ENCODE results near the gene ACER1.

The ACER1 gene

DNA sequence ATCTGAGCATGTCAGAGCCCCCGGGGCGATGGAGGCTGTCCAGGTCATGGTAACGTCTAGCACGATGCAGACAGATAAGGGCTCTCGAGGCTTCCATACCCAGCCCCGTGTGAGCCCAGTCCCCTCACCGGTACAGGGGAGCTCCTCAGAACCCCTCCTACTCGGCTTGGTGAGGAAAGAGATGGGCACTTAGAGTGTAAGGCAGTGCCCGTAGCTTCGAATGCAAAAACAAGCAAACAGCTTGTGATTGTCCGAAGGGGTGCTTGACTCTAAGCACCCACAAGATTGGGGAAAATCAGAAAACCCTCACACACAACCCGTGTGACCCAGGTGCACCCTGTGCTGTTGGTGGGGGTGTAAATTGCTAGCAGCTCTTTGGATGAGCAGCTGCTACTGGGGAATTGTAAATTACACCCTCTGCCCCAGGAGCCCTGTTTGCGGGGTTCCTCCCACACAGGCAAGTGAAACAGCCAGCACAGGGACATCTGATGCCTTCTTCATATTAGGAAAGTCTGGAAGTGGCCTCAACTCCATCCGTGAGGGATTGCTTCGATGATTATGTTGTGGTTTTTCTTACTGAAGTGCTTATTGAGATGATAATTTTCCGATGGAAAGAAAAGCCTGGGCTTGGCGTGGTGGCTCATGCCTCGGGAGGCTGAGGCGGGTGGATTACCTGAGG lies 43.2 kb upstream of the ACER1 start:
- H3K4me3 ChIP-seq (ENCODE audit: low read depth, low read length) = no peak overlapping the region
- H3K27ac ChIP-seq (ENCODE audit: extremely low read depth, low read depth, low read length) = no peak overlapping the region
- H3K36me3 ChIP-seq (ENCODE audit: control insufficient read depth in 2 of 2, insufficient read depth in 1 of 2, low read length in 2 of 2) = peaks cover 12 to 31% of the 10 kb centered on the region in 2 experiments
- ChIA-PET POLR2A (interaction anchor here (1.2 to 1.5 kb wide), 2 partner anchors 17 to 48 kb away, joined by 3 to 4 read pairs; partner anchors contain the start of genes GTF2F1 and KHSRP), CTCF (no interaction called here)
- H3K9me3 ChIP-seq (ENCODE audit: control insufficient read depth, insufficient read depth, low read depth, low read length) = no peaks in the 10 kb centered on the region
- H3K4me1 ChIP-seq (ENCODE audit: control insufficient read depth, insufficient read depth, low read length) = peaks cover 3% of the 10 kb centered on the region; the same call in 1 of the 2 replicates
- TF ChIP-seq ZNF335 (tag by site-specific recombination; conservative IDR thresholded peaks at IDR 0.05) (0 out of 2 replicates have a peak, but pooled peaks have one; percentile 24), OSR2 (tag by site-specific recombination; IDR thresholded peaks at IDR 0.05) (0 out of 2 replicates have a peak, but pooled peaks have one; percentile 10), ZNF138 (tag by site-specific recombination; IDR thresholded peaks at IDR 0.05; ENCODE audit: borderline replicate concordance) (no peak), ZNF274 (IDR thresholded peaks at IDR 0.05; ENCODE audit: low read length) (no peak), ZNF274 (tag by site-specific recombination; IDR thresholded peaks at IDR 0.05; ENCODE audit: borderline replicate concordance) (no peak), ZNF394 (tag by site-specific recombination; IDR thresholded peaks at IDR 0.05; ENCODE audit: borderline replicate concordance) (no peak), ZNF596 (tag by site-specific recombination; IDR thresholded peaks at IDR 0.05) (no peak), GLI4 (tag by site-specific recombination; IDR thresholded peaks at IDR 0.05) (no peak), KLF16 (tag by site-specific recombination; IDR thresholded peaks at IDR 0.05) (no peak), SP7 (tag by site-specific recombination; IDR thresholded peaks at IDR 0.05) (peak; percentile 46), ZNF645 (tag by site-specific recombination; IDR thresholded peaks at IDR 0.05) (no peak), ZNF132 (tag by site-specific recombination; IDR thresholded peaks at IDR 0.05; ENCODE audit: borderline replicate concordance) (no peak), ZFHX2 (tag by site-specific recombination; conservative IDR thresholded peaks at IDR 0.05) (peak; percentile 60), ZNF341 (tag by site-specific recombination; IDR thresholded peaks at IDR 0.05; ENCODE audit: low read depth) (peak; percentile 33; the same call in 1 of the 2 replicates), EGR2 (tag by site-specific recombination; IDR thresholded peaks at IDR 0.05; ENCODE audit: low read depth) (peak; percentile 24; the same call in 1 of the 2 replicates)
- TF ChIP-seq, protein P1, sequence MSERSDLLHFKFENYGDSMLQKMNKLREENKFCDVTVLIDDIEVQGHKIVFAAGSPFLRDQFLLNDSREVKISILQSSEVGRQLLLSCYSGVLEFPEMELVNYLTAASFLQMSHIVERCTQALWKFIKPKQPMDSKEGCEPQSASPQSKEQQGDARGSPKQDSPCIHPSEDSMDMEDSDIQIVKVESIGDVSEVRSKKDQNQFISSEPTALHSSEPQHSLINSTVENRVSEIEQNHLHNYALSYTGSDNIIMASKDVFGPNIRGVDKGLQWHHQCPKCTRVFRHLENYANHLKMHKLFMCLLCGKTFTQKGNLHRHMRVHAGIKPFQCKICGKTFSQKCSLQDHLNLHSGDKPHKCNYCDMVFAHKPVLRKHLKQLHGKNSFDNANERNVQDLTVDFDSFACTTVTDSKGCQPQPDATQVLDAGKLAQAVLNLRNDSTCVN (tag by site-specific recombination; optimal IDR thresholded peaks at IDR 0.05) = no peak

DNA sequence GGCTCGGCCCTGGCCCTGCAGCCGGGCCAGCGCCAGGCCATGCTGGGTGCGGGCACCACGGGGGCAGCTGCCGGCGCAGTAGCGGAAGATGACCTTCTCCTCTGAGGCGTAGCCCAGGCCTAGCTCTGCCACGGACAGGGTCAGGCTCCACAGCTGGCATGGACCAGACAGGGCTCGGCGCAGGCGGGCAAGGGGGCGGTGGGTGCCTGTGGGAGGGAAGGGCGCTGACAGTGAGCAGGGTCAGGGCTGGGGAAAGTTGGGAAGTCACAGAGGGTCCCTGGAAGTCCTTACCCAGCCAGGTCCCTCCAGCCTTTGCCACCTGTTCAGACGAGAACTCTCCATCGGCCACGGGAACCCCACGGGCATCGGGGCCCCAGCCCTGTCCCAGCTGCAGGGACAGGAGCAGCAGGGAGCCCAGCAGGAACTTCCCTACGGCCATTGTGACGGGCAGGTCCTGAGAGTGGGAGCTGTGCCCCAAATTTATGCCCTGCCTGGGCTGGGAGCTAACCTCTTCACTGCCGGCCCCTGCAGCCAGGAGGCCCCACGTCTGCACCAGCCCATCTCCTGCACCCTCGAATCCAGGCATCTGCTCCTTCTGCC lies 42.1 kb upstream of the ACER1 start, which contains the start of gene PSPN:
Gene PSPN, minus strand, starts transcription at position 523 of the 600 bp plus-strand sequence. Its CDS starts 84 bp downstream, at position 439.
- Histone ChIP-seq H3K4me3 (ENCODE audit: low read depth, low read length) (no peak within 1 kb of the TSS), H3K36me3 (ENCODE audit: control insufficient read depth in 2 of 2, insufficient read depth in 1 of 2, low read length in 2 of 2) (peaks cover 12 to 19% of the 10 kb centered on the region in 2 experiments; a peak in 2 of 3 replicates), H3K4me1 (ENCODE audit: control insufficient read depth, insufficient read depth, low read length) (peaks cover 3% of the 10 kb centered on the region; the same call in 1 of the 2 replicates), H3K9me3 (ENCODE audit: control insufficient read depth, insufficient read depth, low read depth, low read length) (no peaks in the 10 kb centered on the region), H3K27ac (ENCODE audit: extremely low read depth, low read depth, low read length) (no peak within 1 kb of the TSS)
- ChIA-PET POLR2A (interaction anchor here (1.1 kb wide), 1 partner anchor 18 kb away, joined by 3 read pairs; no protein-coding TSS in a partner anchor), CTCF (interaction anchor here (1.0 kb wide), 1 partner anchor 31 kb away, joined by 3 read pairs; no protein-coding TSS in a partner anchor)
- no peak for TF ChIP-seq ZNF140 (tag by site-specific recombination; IDR thresholded peaks at IDR 0.05)
- 0 out of 2 replicates have a peak, but pooled peaks have one; percentile 4 for TF ChIP-seq EGR2 (tag by site-specific recombination; IDR thresholded peaks at IDR 0.05; ENCODE audit: low read depth)
